Measurements from ENCODE around the gene TPD52L2. TPM values are rescaled to one million over a fixed set of nuclear protein-coding genes. Genes with fewer than 3 reads are reported as not detected.
A peak's percentile ranks its signal among the peaks of the same experiment; 100 is the strongest.

The TPD52L2 gene
- total RNA-seq, 1 experiment from 2014 or later, result 147 TPM

DNA sequence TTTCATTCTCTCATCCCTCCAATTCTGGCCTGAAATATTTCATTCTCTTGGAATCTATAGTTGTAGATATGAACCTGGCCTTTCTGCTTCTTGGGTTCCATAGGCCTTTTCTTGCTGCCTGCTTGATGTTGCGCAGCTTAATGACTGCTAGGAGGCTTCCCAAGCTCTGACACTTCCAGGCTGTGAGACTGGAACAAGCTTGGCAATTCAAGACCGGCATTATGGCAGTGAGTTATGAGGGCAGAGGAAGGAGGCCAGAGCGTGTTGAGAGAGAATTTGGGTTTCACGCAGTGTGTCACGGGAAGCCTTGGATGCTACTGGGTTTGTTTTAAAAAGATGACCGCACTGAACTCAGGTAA lies 28.9 kb downstream of the TPD52L2 start:
- Histone ChIP-seq H3K27me3 (ENCODE audit: low read length) (no peaks in the 10 kb centered on the region), H3K27ac (ENCODE audit: low read length) (peak overlapping the region; percentile 48), H3K4me3 (ENCODE audit: low read length) (peak overlapping the region; percentile 68), H3K9me2 (replicated peaks; ENCODE audit: low read length) (no peaks in the 10 kb centered on the region), H3K9me3 (ENCODE audit: low read length) (no peaks in the 10 kb centered on the region), H3K4me2 (ENCODE audit: low read length) (peak overlapping the region; percentile 84), H3K36me3 (ENCODE audit: low read depth, low read length) (peaks cover 35% of the 10 kb centered on the region), H3K79me2 (ENCODE audit: low read length) (peaks cover 42% of the 10 kb centered on the region), H4K20me1 (ENCODE audit: low read length) (peaks cover 24% of the 10 kb centered on the region), H2AFZ (ENCODE audit: low read length) (peak overlapping the region; percentile 49), H3K4me1 (ENCODE audit: insufficient read depth, low read length) (peaks cover 32% of the 10 kb centered on the region), H3F3A (ENCODE audit: low read length, unreplicated experiment) (peaks cover 11% of the 10 kb centered on the region), H3K9ac (ENCODE audit: low read length) (peak overlapping the region; percentile 49)
- POLR2A ChIA-PET (ENCODE audit: unreplicated experiment), result interaction anchor here (0.9 kb wide), 1 partner anchor 12 kb away, joined by 5 read pairs; no protein-coding TSS in a partner anchor
- intact Hi-C loops (cut with micrococcal nuclease), result loop anchor here (2.0 kb wide), 1 partner anchor 29 kb away; the partner anchor contains the start of gene TPD52L2
- no peak for TF ChIP-seq EZH2phosphoT487 (IDR thresholded peaks at IDR 0.05; ENCODE audit: borderline replicate concordance, low read length)
- TF ChIP-seq, protein P1, sequence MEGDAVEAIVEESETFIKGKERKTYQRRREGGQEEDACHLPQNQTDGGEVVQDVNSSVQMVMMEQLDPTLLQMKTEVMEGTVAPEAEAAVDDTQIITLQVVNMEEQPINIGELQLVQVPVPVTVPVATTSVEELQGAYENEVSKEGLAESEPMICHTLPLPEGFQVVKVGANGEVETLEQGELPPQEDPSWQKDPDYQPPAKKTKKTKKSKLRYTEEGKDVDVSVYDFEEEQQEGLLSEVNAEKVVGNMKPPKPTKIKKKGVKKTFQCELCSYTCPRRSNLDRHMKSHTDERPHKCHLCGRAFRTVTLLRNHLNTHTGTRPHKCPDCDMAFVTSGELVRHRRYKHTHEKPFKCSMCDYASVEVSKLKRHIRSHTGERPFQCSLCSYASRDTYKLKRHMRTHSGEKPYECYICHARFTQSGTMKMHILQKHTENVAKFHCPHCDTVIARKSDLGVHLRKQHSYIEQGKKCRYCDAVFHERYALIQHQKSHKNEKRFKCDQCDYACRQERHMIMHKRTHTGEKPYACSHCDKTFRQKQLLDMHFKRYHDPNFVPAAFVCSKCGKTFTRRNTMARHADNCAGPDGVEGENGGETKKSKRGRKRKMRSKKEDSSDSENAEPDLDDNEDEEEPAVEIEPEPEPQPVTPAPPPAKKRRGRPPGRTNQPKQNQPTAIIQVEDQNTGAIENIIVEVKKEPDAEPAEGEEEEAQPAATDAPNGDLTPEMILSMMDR (conservative IDR thresholded peaks at IDR 0.05; ENCODE audit: low read depth, low read length), result no peak
- TF ChIP-seq EZH2 (IDR thresholded peaks at IDR 0.05; ENCODE audit: low read length, unreplicated experiment), result no peak
- DNase-seq, result peak; percentile 14
- no TSS peak for BruUV-seq (replicated peaks)
- peak; percentile 0; the same call in 1 of the 2 replicates for ATAC-seq
- CTCF ChIA-PET, result interaction anchor here (1.5 kb wide), 1 partner anchor 80 kb away, joined by 7 read pairs; no protein-coding TSS in a partner anchor

DNA sequence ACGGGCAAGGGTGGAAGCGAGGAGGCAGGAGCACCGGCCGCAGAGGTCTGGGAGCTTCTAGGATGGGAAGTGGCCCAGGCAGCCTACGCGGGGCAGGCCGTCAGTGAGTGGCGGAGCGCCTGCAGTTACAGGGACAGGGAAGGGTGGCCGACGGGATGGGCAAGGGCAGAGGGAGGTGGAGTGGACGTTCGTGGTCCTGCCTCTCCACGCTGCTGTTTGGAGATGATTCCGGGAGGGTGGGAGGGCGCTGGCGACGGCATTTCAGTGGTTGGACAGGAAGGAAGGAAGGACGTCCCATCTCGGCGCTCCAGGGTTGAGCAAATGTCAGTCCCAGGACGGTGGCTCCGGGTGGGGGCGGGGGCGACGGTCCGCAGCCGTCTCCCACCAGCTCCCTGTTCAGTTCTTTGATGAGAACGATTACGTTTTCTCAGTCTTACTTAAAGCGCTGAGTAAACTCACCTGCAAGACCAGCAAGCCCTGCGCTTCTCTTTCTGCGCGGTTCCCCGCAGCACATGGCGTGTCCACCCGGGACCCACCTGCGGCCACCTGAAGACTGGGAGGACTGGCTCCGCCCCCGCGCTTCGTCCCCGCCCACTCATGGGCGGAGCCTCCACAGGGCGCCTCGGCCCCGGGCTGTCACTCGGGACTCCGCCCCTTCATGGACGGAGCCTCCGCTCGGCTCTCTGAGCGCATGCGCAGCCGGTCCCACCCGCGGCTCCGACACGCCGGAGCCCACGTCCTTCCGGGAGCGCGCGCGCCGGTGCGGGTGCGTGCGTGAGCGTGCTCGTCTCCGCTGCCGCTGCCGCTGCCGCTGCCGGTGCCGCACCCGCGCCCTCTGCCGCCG lies 29.5 kb downstream of the TPD52L2 start, which contains the start of gene DNAJC5:
DNAJC5 (plus strand) TSS at position 769 of the 844 bp plus-strand sequence. CDS start 33,220 bp downstream, outside the sequence.
- peaks cover 46% of the 10 kb centered on the region for H3K79me2 ChIP-seq (ENCODE audit: low read length)
- intact Hi-C loops (cut with micrococcal nuclease), result loop anchor here (2.0 kb wide), 1 partner anchor 30 kb away; the partner anchor contains the start of gene TPD52L2
- POLR2A ChIA-PET (ENCODE audit: unreplicated experiment), result interaction anchor here (0.5 to 0.9 kb wide), 2 partner anchors 12 to 1072 kb away, joined by 4 to 5 read pairs; no protein-coding TSS in a partner anchor

More for the DNA sequence above, 29.5 kb downstream of the TPD52L2 start, which contains the start of gene DNAJC5:
- Histone ChIP-seq H3K27me3 (ENCODE audit: low read length) (no peaks in the 10 kb centered on the region), H3K9me2 (replicated peaks; ENCODE audit: low read length) (no peaks in the 10 kb centered on the region), H3K27ac (ENCODE audit: low read length) (peak within 1 kb of the TSS; percentile 48), H3K4me1 (ENCODE audit: insufficient read depth, low read length) (peaks cover 26% of the 10 kb centered on the region), H3K36me3 (ENCODE audit: low read depth, low read length) (peaks cover 30% of the 10 kb centered on the region), H3K4me3 (ENCODE audit: low read length) (peak within 1 kb of the TSS; percentile 75), H4K20me1 (ENCODE audit: low read length) (peaks cover 24% of the 10 kb centered on the region), H3K4me2 (ENCODE audit: low read length) (peak within 1 kb of the TSS; percentile 87), H3F3A (ENCODE audit: low read length, unreplicated experiment) (peaks cover 11% of the 10 kb centered on the region), H3K9ac (ENCODE audit: low read length) (peak within 1 kb of the TSS; percentile 73), H2AFZ (ENCODE audit: low read length) (peak within 1 kb of the TSS; percentile 62), H3K9me3 (ENCODE audit: low read length) (no peaks in the 10 kb centered on the region)
- TF ChIP-seq EZH2 (IDR thresholded peaks at IDR 0.05; ENCODE audit: low read length, unreplicated experiment), result no peak
- TF ChIP-seq, protein P1 (conservative IDR thresholded peaks at IDR 0.05; ENCODE audit: low read depth, low read length), result no peak
- TF ChIP-seq EZH2phosphoT487 (IDR thresholded peaks at IDR 0.05; ENCODE audit: borderline replicate concordance, low read length), result no peak
- DNase-seq (peak; percentile 98), ATAC-seq (peak; percentile 89)
- BruUV-seq (replicated peaks), result TSS peak; percentile 62
- CTCF ChIA-PET, result interaction anchor here (1.5 kb wide), 1 partner anchor 79 kb away, joined by 7 read pairs; no protein-coding TSS in a partner anchor

Data from PC-3 (cell line).